Measurements from ENCODE around the gene ETV3. TPM values are rescaled to one million over a fixed set of nuclear protein-coding genes. Genes with fewer than 3 reads are reported as not detected.
"Not testable (repeated sequence)": the region's sequence is repeated elsewhere in the genome, so short reads cannot be mapped to it uniquely, and the experiment has no call there.

ETV3 gene
- 31.8 and 32.5 TPM in 2 replicates for total RNA-seq
- long read RNA-seq, partial matches to known transcripts: 4 of 13 reads
- long read RNA-seq, other reads (novel, unspliced or antisense): 6 of 13 reads

- H3K27ac Mint-ChIP-seq: peak within 1 kb of the TSS; percentile 99
- H3K27me3 Mint-ChIP-seq: no peaks in the 10 kb centered on the region
- H3K36me3 Mint-ChIP-seq (ENCODE audit: insufficient read depth): peaks cover 15% of the 10 kb centered on the region
- peak within 1 kb of the TSS; percentile 98 for H3K4me3 Mint-ChIP-seq (ENCODE audit: low read depth)
- no peaks in the 10 kb centered on the region for H3K9me3 Mint-ChIP-seq (ENCODE audit: low read depth)
- DNase-seq (ENCODE audit: low spot score, unreplicated experiment): peak; percentile 77
- no peak for TF ChIP-seq CTCF (IDR thresholded peaks at IDR 0.05; ENCODE audit: unreplicated experiment)
- peaks cover 25% of the 10 kb centered on the region for H3K4me1 Mint-ChIP-seq (ENCODE audit: low read depth)
Measured at GRCh38 chr1:157138220-157139051, at the start of gene ETV3. Gene ETV3, minus strand, starts transcription at chr1:157138395. Its CDS starts 2,043 bp downstream, at chr1:157136352.

- Mint-ChIP-seq H3K36me3 (ENCODE audit: insufficient read depth) (no peaks in the 10 kb centered on the region), H3K4me1 (ENCODE audit: low read depth) (no peaks in the 10 kb centered on the region), H3K4me3 (ENCODE audit: low read depth) (no peak overlapping the region), H3K27ac (no peak overlapping the region), H3K9me3 (ENCODE audit: low read depth) (no peaks in the 10 kb centered on the region), H3K27me3 (peaks cover 23% of the 10 kb centered on the region)
- TF ChIP-seq CTCF (IDR thresholded peaks at IDR 0.05; ENCODE audit: unreplicated experiment): no peak
- no peak for DNase-seq (ENCODE audit: low spot score, unreplicated experiment)
Measured at GRCh38 chr1:157186281-157186992, 48.2 kb upstream of the ETV3 start.

GRCh38 chr1:157183870-157184269 lies 45.7 kb upstream of the ETV3 start:
- TF ChIP-seq CTCF (IDR thresholded peaks at IDR 0.05; ENCODE audit: unreplicated experiment): no peak
- H3K4me1 Mint-ChIP-seq (ENCODE audit: low read depth): no peaks in the 10 kb centered on the region
- no peak overlapping the region for H3K27ac Mint-ChIP-seq
- H3K9me3 Mint-ChIP-seq (ENCODE audit: low read depth): no peaks in the 10 kb centered on the region
- peaks cover 21% of the 10 kb centered on the region for H3K27me3 Mint-ChIP-seq
- H3K36me3 Mint-ChIP-seq (ENCODE audit: insufficient read depth): no peaks in the 10 kb centered on the region
- no peak overlapping the region for H3K4me3 Mint-ChIP-seq (ENCODE audit: low read depth)
- DNase-seq (ENCODE audit: low spot score, unreplicated experiment): no peak

GRCh38 chr1:157182371-157182770 lies 44.2 kb upstream of the ETV3 start:
- DNase-seq (ENCODE audit: low spot score, unreplicated experiment); H3K4me3 Mint-ChIP-seq (ENCODE audit: low read depth); H3K9me3 Mint-ChIP-seq (ENCODE audit: low read depth); H3K36me3 Mint-ChIP-seq (ENCODE audit: insufficient read depth); H3K27ac Mint-ChIP-seq; H3K4me1 Mint-ChIP-seq (ENCODE audit: low read depth): not testable (repeated sequence)
- H3K27me3 Mint-ChIP-seq: peaks cover 19% of the 10 kb centered on the region

- H3K4me3 Mint-ChIP-seq (ENCODE audit: low read depth): no peak overlapping the region
- TF ChIP-seq CTCF (IDR thresholded peaks at IDR 0.05; ENCODE audit: unreplicated experiment): no peak
- no peak overlapping the region for H3K27ac Mint-ChIP-seq
- peaks cover 19% of the 10 kb centered on the region for H3K27me3 Mint-ChIP-seq
- peaks cover 6% of the 10 kb centered on the region for H3K4me1 Mint-ChIP-seq (ENCODE audit: low read depth)
- H3K9me3 Mint-ChIP-seq (ENCODE audit: low read depth): no peaks in the 10 kb centered on the region
- DNase-seq (ENCODE audit: low spot score, unreplicated experiment): no peak
- H3K36me3 Mint-ChIP-seq (ENCODE audit: insufficient read depth): no peaks in the 10 kb centered on the region
Measured at GRCh38 chr1:157181790-157182189, 43.6 kb upstream of the ETV3 start.
